CD4-positive, alpha-beta T cell (primary cell): ENCODE results near the gene ADAMTS3. TPM values are rescaled to one million over a fixed set of nuclear protein-coding genes. Genes with fewer than 3 reads are reported as not detected.
"Not testable (repeated sequence)": the region's sequence is repeated elsewhere in the genome, so short reads cannot be mapped to it uniquely, and the experiment has no call there.

Experiments
- ATAC-seq: fragments of 200-7000 bp; cut with Tn5 transposase; one replicate; pipeline ENCODE4 v1.10.0; 2022; ENCODE audit warnings: mild to moderate bottlenecking; ENCODE audit not compliant: poor library complexity
- CTCF ChIA-PET: fragments of 350-600 bp; sonication (Branson Sonifier 250); formaldehyde crosslinking; loops from one replicate; lab custom pipeline; 2021; ENCODE audit warnings: antibody characterized with exemption, inconsistent platforms; lab: Charles Lee
- POLR2A ChIA-PET: fragments of 350-600 bp; sonication (Branson Sonifier 250); formaldehyde crosslinking; loops from one replicate; lab custom pipeline; 2021; ENCODE audit warnings: antibody characterized with exemption, inconsistent platforms; lab: Charles Lee
- DNase-seq, 14 experiments: peaks; one replicate each; pipeline ENCODE4 v3.0.0-alpha.2; 2013 to 2020; ENCODE audit warnings: mixed read lengths in 2 of 14
- H3K27ac ChIP-seq, 2 donors: one replicate each; pipeline versions ENCODE4 v1.5.1 to v1.7.0; 2013; ENCODE audit warnings: low read length in 2 of 2, low read depth in 1 of 2, mild to moderate bottlenecking in 1 of 2
- H3K27me3 ChIP-seq, 2 experiments: 1 replicate in 1 of 2; 2 replicates in 1 of 2; pipeline versions ENCODE4 v1.6.1 to v1.7.0; 2013; ENCODE audit warnings: low read length in 2 of 2, control low read depth in 1 of 2, mild to moderate bottlenecking in 1 of 2, moderate library complexity in 1 of 2; ENCODE audit not compliant: insufficient read depth in 2 of 2, control insufficient read depth in 1 of 2
- H3K36me3 ChIP-seq: one replicate; pipeline ENCODE4 v1.6.1; 2013; ENCODE audit warnings: low read length, control low read depth; ENCODE audit not compliant: insufficient read depth
- H3K4me1 ChIP-seq: one replicate; pipeline ENCODE4 v1.6.1; 2013; ENCODE audit warnings: low read length, control low read depth; ENCODE audit not compliant: insufficient read depth
- H3K4me3 ChIP-seq: one replicate; pipeline ENCODE4 v1.5.1; 2013; ENCODE audit warnings: mild to moderate bottlenecking, low read length, moderate library complexity
- H3K9me3 ChIP-seq, 2 experiments: 1 replicate in 1 of 2; 2 replicates in 1 of 2; pipeline versions ENCODE4 v1.6.1 to v1.7.0; 2013; ENCODE audit warnings: low read length in 2 of 2, mild to moderate bottlenecking in 2 of 2, control low read depth in 1 of 2, moderate library complexity in 1 of 2; ENCODE audit not compliant: control insufficient read depth in 1 of 2, insufficient read depth in 1 of 2
- H3K27ac Mint-ChIP-seq: one replicate; pipeline ENCODE4 v1.8.0; 2020; ENCODE audit warnings: mixed read lengths
- H3K27me3 Mint-ChIP-seq: one replicate; pipeline ENCODE4 v1.8.0; 2021; ENCODE audit warnings: mixed read lengths
- H3K36me3 Mint-ChIP-seq: one replicate; pipeline ENCODE4 v1.8.0; 2021; ENCODE audit warnings: low read depth, mixed read lengths
- H3K4me1 Mint-ChIP-seq: one replicate; pipeline ENCODE4 v1.8.0; 2021; ENCODE audit warnings: low read depth, mixed read lengths
- H3K4me3 Mint-ChIP-seq: one replicate; pipeline ENCODE4 v1.8.0; 2020; ENCODE audit warnings: mild to moderate bottlenecking, mixed read lengths
- H3K9me3 Mint-ChIP-seq: one replicate; pipeline ENCODE4 v1.8.0; 2020; ENCODE audit warnings: mixed read lengths
- intact Hi-C, 2 experiments: fragments of 100-400 bp; cut with DNase I in 1 of 2; cut with micrococcal nuclease in 1 of 2; formaldehyde crosslinking; loops; one replicate each; pipeline versions ENCODE4 v1.15.1 to v1.9.0; 2023 to 2025; cut with DNase I, micrococcal nuclease
- total RNA-seq, 174 experiments: library from RNA in 2 of 174; stranded (reverse) in 2 of 174; gene quantifications; one replicate each; pipeline ENCODE4 v1.2.3 and lab custom pipeline; 2021 to 2026
- TF ChIP-seq, protein P1 (sequence below): fragments of 200-600 bp; IDR thresholded peaks from one replicate; pipeline ENCODE4 v1.8.0; 2022; ENCODE audit warnings: antibody characterized with exemption, mild to moderate bottlenecking

The ADAMTS3 gene
- total RNA-seq, 2 experiments from 2014 or later: not detected

DNA sequence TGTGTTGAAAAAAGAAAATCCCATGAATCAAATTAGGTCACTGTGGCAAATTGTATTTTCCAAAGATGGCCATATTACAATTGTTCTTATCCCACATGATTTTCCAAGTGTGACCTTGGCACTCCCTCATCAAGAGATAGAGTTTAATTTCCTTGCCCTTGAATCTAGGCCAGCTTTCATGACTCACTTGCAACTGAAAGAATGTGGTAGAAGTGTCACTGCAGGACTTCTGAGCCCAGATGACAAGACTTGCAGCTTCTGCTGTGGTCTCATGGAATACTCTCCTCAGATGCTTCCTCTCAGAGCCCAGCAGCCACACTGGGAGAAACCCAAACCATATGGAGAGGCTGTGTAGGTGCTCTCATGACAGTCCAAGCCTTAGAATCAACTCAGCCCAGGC lies 139.0 kb downstream of the ADAMTS3 start:
- H3K36me3 Mint-ChIP-seq: no peaks in the 10 kb centered on the region
- POLR2A ChIA-PET: no interaction called here
- H3K4me3 Mint-ChIP-seq: no peak overlapping the region
- no peaks in the 10 kb centered on the region for H3K36me3 ChIP-seq
- H3K27me3 ChIP-seq: no peaks in the 10 kb centered on the region
- H3K27ac Mint-ChIP-seq: no peak overlapping the region
- no peaks in the 10 kb centered on the region for H3K4me1 ChIP-seq
- no peaks in the 10 kb centered on the region for H3K27me3 Mint-ChIP-seq
- no peak overlapping the region for H3K4me3 ChIP-seq
- intact Hi-C loops: no loop called here
- DNase-seq (no peak), ATAC-seq (no peak)
- CTCF ChIA-PET: no interaction called here
- H3K27ac ChIP-seq: no peak overlapping the region
- TF ChIP-seq, protein P1, sequence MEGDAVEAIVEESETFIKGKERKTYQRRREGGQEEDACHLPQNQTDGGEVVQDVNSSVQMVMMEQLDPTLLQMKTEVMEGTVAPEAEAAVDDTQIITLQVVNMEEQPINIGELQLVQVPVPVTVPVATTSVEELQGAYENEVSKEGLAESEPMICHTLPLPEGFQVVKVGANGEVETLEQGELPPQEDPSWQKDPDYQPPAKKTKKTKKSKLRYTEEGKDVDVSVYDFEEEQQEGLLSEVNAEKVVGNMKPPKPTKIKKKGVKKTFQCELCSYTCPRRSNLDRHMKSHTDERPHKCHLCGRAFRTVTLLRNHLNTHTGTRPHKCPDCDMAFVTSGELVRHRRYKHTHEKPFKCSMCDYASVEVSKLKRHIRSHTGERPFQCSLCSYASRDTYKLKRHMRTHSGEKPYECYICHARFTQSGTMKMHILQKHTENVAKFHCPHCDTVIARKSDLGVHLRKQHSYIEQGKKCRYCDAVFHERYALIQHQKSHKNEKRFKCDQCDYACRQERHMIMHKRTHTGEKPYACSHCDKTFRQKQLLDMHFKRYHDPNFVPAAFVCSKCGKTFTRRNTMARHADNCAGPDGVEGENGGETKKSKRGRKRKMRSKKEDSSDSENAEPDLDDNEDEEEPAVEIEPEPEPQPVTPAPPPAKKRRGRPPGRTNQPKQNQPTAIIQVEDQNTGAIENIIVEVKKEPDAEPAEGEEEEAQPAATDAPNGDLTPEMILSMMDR: no peak
- H3K9me3 Mint-ChIP-seq: no peaks in the 10 kb centered on the region
- H3K4me1 Mint-ChIP-seq: no peaks in the 10 kb centered on the region
- H3K9me3 ChIP-seq: no peaks in the 10 kb centered on the region

DNA sequence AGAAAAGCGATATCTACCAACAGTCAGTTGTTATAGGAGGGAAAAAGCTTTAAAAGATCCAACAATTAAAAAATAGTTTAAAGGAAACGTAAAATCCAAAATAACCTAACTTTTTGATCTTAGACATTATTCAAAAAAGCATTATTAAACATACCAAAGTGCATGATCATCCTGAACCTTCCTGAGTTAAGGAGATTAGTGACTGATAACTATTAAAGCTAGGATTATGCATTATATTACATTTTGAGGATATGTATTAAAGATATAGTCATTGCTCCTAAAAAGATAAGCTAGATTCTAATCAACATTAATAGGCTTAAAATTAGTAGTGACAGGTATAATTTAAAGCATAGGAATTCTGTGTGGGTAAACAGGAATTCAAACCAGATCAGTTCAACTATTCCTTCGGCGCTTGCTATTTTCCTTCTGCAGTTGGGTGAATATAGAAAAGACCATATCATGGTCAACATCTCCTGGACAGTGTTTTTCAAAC lies 139.6 kb downstream of the ADAMTS3 start:
- TF ChIP-seq, protein P1: no peak
- no peak for DNase-seq
- no peaks in the 10 kb centered on the region for H3K9me3 Mint-ChIP-seq
- no peaks in the 10 kb centered on the region for H3K9me3 ChIP-seq
- ChIA-PET CTCF (no interaction called here), POLR2A (no interaction called here)
- no peaks in the 10 kb centered on the region for H3K27me3 ChIP-seq
- intact Hi-C loops: no loop called here
- no peak overlapping the region for H3K27ac ChIP-seq
- H3K4me1 ChIP-seq: no peaks in the 10 kb centered on the region
- H3K36me3 ChIP-seq: no peaks in the 10 kb centered on the region
- no peak overlapping the region for H3K4me3 Mint-ChIP-seq
- H3K27ac Mint-ChIP-seq: no peak overlapping the region
- no peak for ATAC-seq
- H3K4me3 ChIP-seq: no peak overlapping the region
- no peaks in the 10 kb centered on the region for H3K36me3 Mint-ChIP-seq
- no peaks in the 10 kb centered on the region for H3K4me1 Mint-ChIP-seq
- no peaks in the 10 kb centered on the region for H3K27me3 Mint-ChIP-seq

DNA sequence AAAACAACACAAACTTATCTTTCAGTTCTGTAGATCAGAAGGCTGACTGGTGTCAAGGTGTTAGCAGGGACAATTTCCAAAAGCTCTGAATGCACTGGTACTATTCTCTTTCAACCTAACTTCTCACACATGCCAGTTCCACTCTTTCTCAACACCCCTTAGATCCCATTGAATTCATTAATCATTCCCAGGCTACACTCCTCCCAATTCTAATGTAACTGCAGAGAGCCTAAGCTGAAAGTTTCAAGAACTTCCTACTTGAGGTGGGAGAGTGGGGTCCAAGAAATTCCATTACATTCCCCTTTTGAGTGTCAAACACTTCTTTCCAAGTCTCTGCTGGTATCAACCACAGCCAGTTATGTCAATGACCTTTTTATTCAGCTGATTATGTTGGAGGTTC lies 142.0 kb downstream of the ADAMTS3 start:
- Mint-ChIP-seq H3K9me3 (no peaks in the 10 kb centered on the region), H3K27ac (no peak overlapping the region), H3K4me3 (no peak overlapping the region), H3K27me3 (no peaks in the 10 kb centered on the region), H3K36me3 (no peaks in the 10 kb centered on the region), H3K4me1 (no peaks in the 10 kb centered on the region)
- no peaks in the 10 kb centered on the region for H3K4me1 ChIP-seq
- intact Hi-C loops: no loop called here
- ATAC-seq (no peak), DNase-seq (no peak)
- H3K9me3 ChIP-seq: no peaks in the 10 kb centered on the region
- no peak overlapping the region for H3K4me3 ChIP-seq
- H3K36me3 ChIP-seq: no peaks in the 10 kb centered on the region
- POLR2A ChIA-PET: no interaction called here
- H3K27me3 ChIP-seq: no peaks in the 10 kb centered on the region
- TF ChIP-seq, protein P1: no peak
- H3K27ac ChIP-seq: no peak overlapping the region
- CTCF ChIA-PET: no interaction called here

DNA sequence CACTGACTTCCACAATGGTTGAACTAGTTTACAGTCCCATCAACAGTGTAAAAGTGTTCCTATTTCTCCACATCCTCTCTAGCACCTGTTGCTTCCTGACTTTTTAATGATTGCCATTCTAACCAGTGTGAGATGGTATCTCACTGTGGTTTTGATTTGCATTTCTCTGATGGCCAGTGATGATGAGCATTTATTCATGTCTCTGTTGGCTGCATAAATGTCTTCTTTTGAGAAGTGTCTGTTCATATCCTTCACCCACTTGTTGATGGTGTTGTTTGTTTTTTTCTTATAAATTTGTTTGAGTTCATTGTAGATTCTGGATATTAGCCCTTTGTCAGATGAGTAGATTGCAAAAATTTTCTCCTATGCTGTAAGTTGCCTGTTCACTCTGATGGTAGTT lies 143.1 kb downstream of the ADAMTS3 start:
- H3K27ac Mint-ChIP-seq, CTCF ChIA-PET: not testable (repeated sequence)

More for the DNA sequence above, 143.1 kb downstream of the ADAMTS3 start:
- H3K27ac ChIP-seq, H3K9me3 ChIP-seq, ATAC-seq, H3K36me3 Mint-ChIP-seq, H3K4me1 ChIP-seq, H3K4me3 Mint-ChIP-seq, H3K4me1 Mint-ChIP-seq, H3K27me3 Mint-ChIP-seq, H3K27me3 ChIP-seq, H3K36me3 ChIP-seq, DNase-seq, H3K4me3 ChIP-seq, H3K9me3 Mint-ChIP-seq, intact Hi-C loops, POLR2A ChIA-PET: not testable (repeated sequence)
